ENCODE data around the gene CAMK1D.

CAMK1D gene

GRCh38 chr10:12504628-12505027, 155.3 kb downstream of the CAMK1D start:
- no peak for TF ChIP-seq GATA3 (IDR thresholded peaks at IDR 0.05; ENCODE audit: low read depth, low read length)
- no peak for TF ChIP-seq GATA2 (IDR thresholded peaks at IDR 0.05; ENCODE audit: low read depth, low read length)

- TF ChIP-seq GATA2 (IDR thresholded peaks at IDR 0.05; ENCODE audit: low read depth, low read length) = no peak
Observed at GRCh38 chr10:12505683-12506082, 156.3 kb downstream of the CAMK1D start.

GRCh38 chr10:12507165-12507850, 158.0 kb downstream of the CAMK1D start:
- TF ChIP-seq GATA3 (IDR thresholded peaks at IDR 0.05; ENCODE audit: low read depth, low read length) (no peak), GATA2 (IDR thresholded peaks at IDR 0.05; ENCODE audit: low read depth, low read length) (no peak)

GRCh38 chr10:12508165-12508564, 158.8 kb downstream of the CAMK1D start:
- TF ChIP-seq GATA3 (IDR thresholded peaks at IDR 0.05; ENCODE audit: low read depth, low read length) (no peak), GATA2 (IDR thresholded peaks at IDR 0.05; ENCODE audit: low read depth, low read length) (no peak)

GRCh38 chr10:12509016-12509793, 159.9 kb downstream of the CAMK1D start:
- TF ChIP-seq GATA2 (IDR thresholded peaks at IDR 0.05; ENCODE audit: low read depth, low read length) (no peak), GATA3 (IDR thresholded peaks at IDR 0.05; ENCODE audit: low read depth, low read length) (no peak)

- TF ChIP-seq GATA3 (IDR thresholded peaks at IDR 0.05; ENCODE audit: low read depth, low read length) = no peak
Observed at GRCh38 chr10:12509794-12510100, 160.4 kb downstream of the CAMK1D start.

- TF ChIP-seq GATA3 (IDR thresholded peaks at IDR 0.05; ENCODE audit: low read depth, low read length) (no peak), GATA2 (IDR thresholded peaks at IDR 0.05; ENCODE audit: low read depth, low read length) (no peak)
Observed at GRCh38 chr10:12510501-12510941, 161.2 kb downstream of the CAMK1D start.

- no peak for TF ChIP-seq GATA2 (IDR thresholded peaks at IDR 0.05; ENCODE audit: low read depth, low read length)
- TF ChIP-seq GATA3 (IDR thresholded peaks at IDR 0.05; ENCODE audit: low read depth, low read length) = no peak
Observed at GRCh38 chr10:12510984-12511383, 161.6 kb downstream of the CAMK1D start.

GRCh38 chr10:12511651-12512050, 162.3 kb downstream of the CAMK1D start:
- TF ChIP-seq GATA3 (IDR thresholded peaks at IDR 0.05; ENCODE audit: low read depth, low read length) = no peak

- TF ChIP-seq GATA3 (IDR thresholded peaks at IDR 0.05; ENCODE audit: low read depth, low read length) (no peak), GATA2 (IDR thresholded peaks at IDR 0.05; ENCODE audit: low read depth, low read length) (no peak)
Observed at GRCh38 chr10:12512332-12513002, 163.1 kb downstream of the CAMK1D start.

GRCh38 chr10:12513003-12513365, 163.6 kb downstream of the CAMK1D start:
- TF ChIP-seq GATA3 (IDR thresholded peaks at IDR 0.05; ENCODE audit: low read depth, low read length) (no peak), GATA2 (IDR thresholded peaks at IDR 0.05; ENCODE audit: low read depth, low read length) (no peak)

GRCh38 chr10:12513775-12514673, 164.7 kb downstream of the CAMK1D start:
- TF ChIP-seq GATA3 (IDR thresholded peaks at IDR 0.05; ENCODE audit: low read depth, low read length) (no peak), GATA2 (IDR thresholded peaks at IDR 0.05; ENCODE audit: low read depth, low read length) (no peak; the same call in 1 of the 2 replicates)

GRCh38 chr10:12518024-12518423, 168.7 kb downstream of the CAMK1D start:
- TF ChIP-seq GATA2 (IDR thresholded peaks at IDR 0.05; ENCODE audit: low read depth, low read length) = no peak
- no peak for TF ChIP-seq GATA3 (IDR thresholded peaks at IDR 0.05; ENCODE audit: low read depth, low read length)

GRCh38 chr10:12521423-12521822, 172.1 kb downstream of the CAMK1D start:
- no peak for TF ChIP-seq GATA3 (IDR thresholded peaks at IDR 0.05; ENCODE audit: low read depth, low read length)
